HCT116 (cell line): ENCODE results near the gene SHTN1.

ENCODE experiments used
- CEBPB ChIP-seq: IDR thresholded peaks from 2 replicates; pipeline ENCODE4 v1.6.1; 2012; ENCODE audit warnings: low read depth
- EGR1 ChIP-seq: IDR thresholded peaks from 2 replicates; pipeline ENCODE4 v1.6.1; 2012; ENCODE audit warnings: low read depth
- ELF1 ChIP-seq: IDR thresholded peaks from 2 replicates; pipeline ENCODE4 v1.6.1; 2012; ENCODE audit warnings: low read depth, borderline replicate concordance
- EZH2 ChIP-seq: fragments of 200-600 bp; sonication (generic); IDR thresholded peaks from 2 replicates; pipeline ENCODE4 v1.6.1; 2017; ENCODE audit warnings: antibody characterized with exemption, mixed run types
- FOSL1 ChIP-seq: IDR thresholded peaks from 2 replicates; pipeline ENCODE4 v1.6.1; 2012; ENCODE audit warnings: low read depth
- JUND ChIP-seq: IDR thresholded peaks from 2 replicates; pipeline ENCODE4 v1.6.1; 2012
- POLR2A ChIP-seq: IDR thresholded peaks from 2 replicates; pipeline ENCODE4 v1.7.0; 2011; ENCODE audit warnings: borderline replicate concordance; ENCODE audit not compliant: insufficient read depth, insufficient read length; ENCODE audit errors: extremely low read depth
- RAD21 ChIP-seq: IDR thresholded peaks from 2 replicates; pipeline ENCODE4 v1.6.1; 2012; ENCODE audit warnings: low read depth, mild to moderate bottlenecking
- SP1 ChIP-seq: IDR thresholded peaks from 2 replicates; pipeline ENCODE4 v1.6.1; 2012; ENCODE audit warnings: low read depth
- YY1 ChIP-seq: IDR thresholded peaks from 2 replicates; pipeline ENCODE4 v1.6.1; 2011; ENCODE audit warnings: low read length, low read depth, moderate library complexity, mild to moderate bottlenecking; ENCODE audit not compliant: insufficient replicate concordance; ENCODE audit errors: extremely low read depth
- ZFX ChIP-seq: fragments of 450-650 bp; IDR thresholded peaks from 2 replicates; pipeline ENCODE4 v1.6.1; 2017
- TF ChIP-seq, protein P1 (sequence below): IDR thresholded peaks from 2 replicates; pipeline ENCODE4 v1.6.1; 2012; ENCODE audit warnings: low read depth
- TF ChIP-seq, protein P2 (sequence below), 3 experiments: fragments of 200-600 bp in 1 of 3; sonication (generic) in 1 of 3; IDR thresholded peaks in 2 of 3; conservative IDR thresholded peaks in 1 of 3; 2 replicates each; pipeline ENCODE4 v1.5.1; 2012 to 2017; ENCODE audit warnings: low read depth in 2 of 3, low read length in 2 of 3, antibody characterized with exemption in 1 of 3, borderline replicate concordance in 1 of 3, control low read depth in 1 of 3, mild to moderate bottlenecking in 1 of 3, mixed read lengths in 1 of 3, mixed run types in 1 of 3, moderate library complexity in 1 of 3; ENCODE audit not compliant: insufficient read depth in 1 of 3

GRCh38 chr10:116835658-116836057, 169.3 kb downstream of the SHTN1 start:
- TF ChIP-seq, protein P1, sequence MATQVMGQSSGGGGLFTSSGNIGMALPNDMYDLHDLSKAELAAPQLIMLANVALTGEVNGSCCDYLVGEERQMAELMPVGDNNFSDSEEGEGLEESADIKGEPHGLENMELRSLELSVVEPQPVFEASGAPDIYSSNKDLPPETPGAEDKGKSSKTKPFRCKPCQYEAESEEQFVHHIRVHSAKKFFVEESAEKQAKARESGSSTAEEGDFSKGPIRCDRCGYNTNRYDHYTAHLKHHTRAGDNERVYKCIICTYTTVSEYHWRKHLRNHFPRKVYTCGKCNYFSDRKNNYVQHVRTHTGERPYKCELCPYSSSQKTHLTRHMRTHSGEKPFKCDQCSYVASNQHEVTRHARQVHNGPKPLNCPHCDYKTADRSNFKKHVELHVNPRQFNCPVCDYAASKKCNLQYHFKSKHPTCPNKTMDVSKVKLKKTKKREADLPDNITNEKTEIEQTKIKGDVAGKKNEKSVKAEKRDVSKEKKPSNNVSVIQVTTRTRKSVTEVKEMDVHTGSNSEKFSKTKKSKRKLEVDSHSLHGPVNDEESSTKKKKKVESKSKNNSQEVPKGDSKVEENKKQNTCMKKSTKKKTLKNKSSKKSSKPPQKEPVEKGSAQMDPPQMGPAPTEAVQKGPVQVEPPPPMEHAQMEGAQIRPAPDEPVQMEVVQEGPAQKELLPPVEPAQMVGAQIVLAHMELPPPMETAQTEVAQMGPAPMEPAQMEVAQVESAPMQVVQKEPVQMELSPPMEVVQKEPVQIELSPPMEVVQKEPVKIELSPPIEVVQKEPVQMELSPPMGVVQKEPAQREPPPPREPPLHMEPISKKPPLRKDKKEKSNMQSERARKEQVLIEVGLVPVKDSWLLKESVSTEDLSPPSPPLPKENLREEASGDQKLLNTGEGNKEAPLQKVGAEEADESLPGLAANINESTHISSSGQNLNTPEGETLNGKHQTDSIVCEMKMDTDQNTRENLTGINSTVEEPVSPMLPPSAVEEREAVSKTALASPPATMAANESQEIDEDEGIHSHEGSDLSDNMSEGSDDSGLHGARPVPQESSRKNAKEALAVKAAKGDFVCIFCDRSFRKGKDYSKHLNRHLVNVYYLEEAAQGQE = no peak
- TF ChIP-seq POLR2A (no peak), EZH2 (no peak), JUND (no peak), ELF1 (no peak), SP1 (no peak), RAD21 (no peak), FOSL1 (no peak), CEBPB (no peak), YY1 (no peak), EGR1 (no peak), ZFX (no peak)
- TF ChIP-seq, protein P2, sequence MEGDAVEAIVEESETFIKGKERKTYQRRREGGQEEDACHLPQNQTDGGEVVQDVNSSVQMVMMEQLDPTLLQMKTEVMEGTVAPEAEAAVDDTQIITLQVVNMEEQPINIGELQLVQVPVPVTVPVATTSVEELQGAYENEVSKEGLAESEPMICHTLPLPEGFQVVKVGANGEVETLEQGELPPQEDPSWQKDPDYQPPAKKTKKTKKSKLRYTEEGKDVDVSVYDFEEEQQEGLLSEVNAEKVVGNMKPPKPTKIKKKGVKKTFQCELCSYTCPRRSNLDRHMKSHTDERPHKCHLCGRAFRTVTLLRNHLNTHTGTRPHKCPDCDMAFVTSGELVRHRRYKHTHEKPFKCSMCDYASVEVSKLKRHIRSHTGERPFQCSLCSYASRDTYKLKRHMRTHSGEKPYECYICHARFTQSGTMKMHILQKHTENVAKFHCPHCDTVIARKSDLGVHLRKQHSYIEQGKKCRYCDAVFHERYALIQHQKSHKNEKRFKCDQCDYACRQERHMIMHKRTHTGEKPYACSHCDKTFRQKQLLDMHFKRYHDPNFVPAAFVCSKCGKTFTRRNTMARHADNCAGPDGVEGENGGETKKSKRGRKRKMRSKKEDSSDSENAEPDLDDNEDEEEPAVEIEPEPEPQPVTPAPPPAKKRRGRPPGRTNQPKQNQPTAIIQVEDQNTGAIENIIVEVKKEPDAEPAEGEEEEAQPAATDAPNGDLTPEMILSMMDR (IDR thresholded peaks at IDR 0.05 in 2 of 3, conservative IDR thresholded peaks at IDR 0.05 in 1 of 3; ENCODE audit: borderline replicate concordance in 1 of 3, insufficient read depth in 1 of 3, low read depth in 2 of 3, low read length in 2 of 3) = no peak
